NCI-H2107 treated with DMSO at 0.1 percent for 48 hours (cell line): ENCODE measurements around the gene USP16.
"Not testable (repeated sequence)": the region's sequence is repeated elsewhere in the genome, so short reads cannot be mapped to it uniquely, and the experiment has no call there.

ENCODE experiments used
- DNase-seq: peaks from one replicate; lab custom pipeline; 2025; ENCODE audit not compliant: unreplicated experiment; lab: John Stamatoyannopoulos, UW

Gene USP16

DNA sequence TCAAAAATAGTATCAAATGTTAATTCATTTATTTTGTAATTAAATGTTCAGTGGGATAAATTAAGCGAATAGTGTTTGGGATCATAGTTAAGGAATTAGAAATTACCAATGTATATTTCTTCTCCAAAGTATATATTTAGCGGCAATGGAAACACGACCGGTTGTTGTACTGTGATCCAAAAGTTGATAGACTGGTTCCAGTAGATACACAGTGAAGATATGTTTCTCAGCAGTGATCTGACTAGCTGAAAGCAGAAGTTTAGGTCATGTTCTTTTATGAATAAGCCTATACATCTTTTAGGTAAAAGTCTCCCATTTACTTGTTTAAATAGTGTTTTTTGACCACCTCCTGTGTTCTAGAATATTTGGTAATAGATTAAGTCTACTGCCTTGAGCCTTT lies 8.8 kb downstream of the USP16 start:
- no peak for DNase-seq

DNA sequence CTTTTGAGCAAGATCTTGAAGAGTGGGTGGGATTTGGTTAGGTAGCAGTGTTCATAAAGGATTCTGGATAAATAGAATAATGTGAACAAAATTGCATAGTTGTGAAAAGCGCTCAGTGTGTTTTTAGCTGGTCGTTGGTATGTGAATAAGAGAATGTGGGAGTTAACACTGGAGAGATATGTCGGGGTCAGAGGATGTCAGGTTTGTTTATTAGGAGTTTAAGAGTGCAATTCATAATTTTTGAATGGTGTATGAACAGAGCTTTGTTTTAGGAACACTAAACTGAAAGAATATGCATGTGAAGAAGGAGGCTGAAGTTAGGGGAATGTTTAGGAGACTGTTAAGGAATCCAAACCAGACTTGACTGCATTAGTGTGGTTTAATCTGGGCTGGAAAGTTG lies 9.4 kb downstream of the USP16 start:
- DNase-seq: no peak

DNA sequence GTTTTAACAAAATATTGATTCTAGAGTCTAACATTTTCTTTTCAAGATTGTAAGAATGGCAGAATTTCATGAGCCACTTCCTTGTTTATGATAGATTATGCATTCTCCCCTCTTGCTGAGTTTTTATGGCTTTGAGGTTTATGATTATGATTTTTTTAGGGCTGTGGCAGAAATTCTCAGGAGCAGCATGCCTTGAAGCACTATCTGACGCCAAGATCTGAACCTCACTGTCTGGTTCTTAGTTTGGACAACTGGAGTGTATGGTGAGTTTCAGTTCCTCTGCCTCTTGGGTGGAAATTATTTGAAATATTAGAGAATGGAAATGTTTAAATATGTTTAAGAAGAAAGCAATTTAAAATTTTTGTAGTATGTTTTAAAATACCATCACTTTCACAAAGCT lies 10.2 kb downstream of the USP16 start:
- DNase-seq: no peak

DNA sequence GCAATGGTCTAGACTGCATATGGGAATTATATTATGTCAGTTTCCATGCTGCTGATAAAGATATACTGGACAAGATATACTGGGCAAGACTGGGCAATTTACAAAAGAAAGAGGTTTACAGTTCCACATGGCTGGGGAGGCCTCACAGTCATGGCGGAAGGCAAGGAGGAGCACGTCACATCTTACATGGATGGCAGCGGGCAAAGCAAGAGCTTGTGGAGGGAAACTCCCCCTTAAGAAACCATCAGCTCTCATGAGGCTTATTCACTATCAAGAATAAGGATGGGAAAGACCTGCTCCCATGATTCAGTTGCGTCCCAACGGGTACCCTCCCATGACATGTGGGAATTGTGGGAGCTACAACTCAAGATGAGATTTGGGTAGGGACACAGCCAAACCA lies 27.8 kb downstream of the USP16 start:
- no peak for DNase-seq

DNA sequence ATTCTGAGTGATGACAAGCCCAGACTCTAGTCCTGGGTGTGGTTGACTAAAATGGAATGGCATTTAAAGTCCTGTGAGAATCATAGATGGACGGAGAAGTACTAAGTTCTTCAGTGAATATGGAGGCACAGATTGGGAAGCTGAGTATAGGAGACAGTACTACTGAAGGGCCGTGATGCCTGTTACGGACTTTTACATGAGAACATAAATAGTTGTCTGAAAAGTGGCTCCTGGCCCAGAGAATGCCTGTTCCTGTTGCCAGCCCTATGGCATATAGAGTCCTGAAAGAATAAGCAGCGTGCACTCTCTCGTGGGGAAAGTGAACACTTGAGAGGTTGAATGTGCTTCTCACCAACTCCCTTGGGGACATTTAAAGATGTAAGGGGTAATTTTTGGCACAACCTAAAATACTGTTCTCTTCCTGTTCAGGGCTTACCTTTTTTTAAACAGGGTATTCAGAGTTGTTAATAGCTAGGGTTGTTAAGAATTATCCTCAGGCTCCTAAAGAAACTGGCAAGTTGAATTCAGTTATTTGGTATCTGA lies 28.6 kb downstream of the USP16 start:
- DNase-seq: peak; percentile 44

DNA sequence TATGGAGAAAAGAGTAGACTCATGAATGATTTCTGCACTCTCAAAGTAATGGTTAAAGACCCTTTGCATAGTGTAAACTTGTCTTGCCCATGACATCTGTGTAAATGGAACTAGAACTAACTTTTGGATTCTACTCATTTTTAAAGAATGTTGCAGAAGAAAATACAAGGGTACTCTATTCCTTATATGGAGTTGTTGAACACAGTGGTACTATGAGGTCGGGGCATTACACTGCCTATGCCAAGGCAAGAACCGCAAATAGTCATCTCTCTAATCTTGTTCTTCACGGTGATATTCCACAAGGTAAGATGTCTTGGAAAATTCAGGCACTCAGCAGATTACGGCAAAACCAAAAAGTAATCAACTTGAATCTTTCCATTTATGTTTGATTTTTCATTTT lies 29.2 kb downstream of the USP16 start:
- no peak for DNase-seq

DNA sequence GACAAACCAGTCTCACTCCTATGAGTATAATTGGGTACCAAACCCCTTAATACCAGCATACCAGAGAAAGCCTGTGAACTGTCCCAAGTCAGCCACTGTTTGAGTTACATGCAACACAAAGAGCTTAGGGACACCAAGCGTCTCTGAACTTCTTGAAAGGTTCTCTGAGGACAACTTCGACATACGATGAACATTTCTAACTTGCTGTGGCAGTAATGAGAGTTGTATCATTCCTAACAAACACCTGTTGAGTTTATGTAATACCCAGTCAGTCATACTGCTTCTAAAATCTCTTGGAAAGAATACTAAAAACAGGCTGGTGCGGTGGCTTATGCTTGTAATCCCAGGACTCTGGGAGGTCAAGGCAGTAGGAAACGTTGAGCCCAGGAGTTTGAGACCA lies 30.6 kb downstream of the USP16 start:
- no peak for DNase-seq

DNA sequence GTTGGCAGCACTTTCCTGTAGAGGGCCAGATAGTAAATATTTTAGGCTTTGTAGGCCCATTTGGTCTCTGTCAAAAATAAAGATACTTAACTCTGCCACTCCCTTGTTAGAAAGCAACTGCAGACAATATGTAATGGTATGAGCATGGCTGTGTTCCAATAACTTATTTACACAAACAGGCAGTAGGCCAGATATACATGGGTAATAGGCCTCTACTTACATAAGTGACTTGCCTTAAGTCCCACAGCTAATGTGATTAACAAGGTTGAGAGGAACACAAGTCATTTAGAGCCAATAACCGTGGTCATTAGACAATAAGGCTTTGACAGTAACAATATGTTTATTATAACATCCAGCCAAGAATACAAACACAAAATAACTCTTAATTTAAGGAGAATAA lies 31.5 kb downstream of the USP16 start:
- no peak for DNase-seq

DNA sequence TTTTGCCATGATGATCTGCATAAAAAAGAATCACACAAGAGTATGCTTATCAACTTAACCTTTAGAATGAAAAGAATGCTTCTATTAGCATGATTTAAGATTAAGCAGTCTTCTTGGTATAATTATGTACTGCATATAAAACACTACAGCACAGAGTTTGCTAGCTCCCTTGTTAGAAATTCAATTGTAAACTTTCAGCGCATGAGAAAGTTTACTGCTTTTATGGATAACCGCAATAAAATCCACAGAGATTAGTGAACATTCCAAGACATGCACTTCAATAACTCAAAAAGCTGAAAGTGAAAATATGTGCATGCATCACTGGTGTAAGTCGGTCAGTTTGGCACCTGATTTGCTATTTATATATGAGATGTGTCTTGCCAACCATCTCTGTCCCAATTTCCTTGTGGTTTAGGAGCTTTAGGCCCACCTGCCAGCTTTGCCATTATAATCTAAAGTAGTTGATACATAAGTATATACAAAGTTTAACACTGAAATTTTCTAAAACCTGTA lies 32.1 kb downstream of the USP16 start:
- DNase-seq: no peak

DNA sequence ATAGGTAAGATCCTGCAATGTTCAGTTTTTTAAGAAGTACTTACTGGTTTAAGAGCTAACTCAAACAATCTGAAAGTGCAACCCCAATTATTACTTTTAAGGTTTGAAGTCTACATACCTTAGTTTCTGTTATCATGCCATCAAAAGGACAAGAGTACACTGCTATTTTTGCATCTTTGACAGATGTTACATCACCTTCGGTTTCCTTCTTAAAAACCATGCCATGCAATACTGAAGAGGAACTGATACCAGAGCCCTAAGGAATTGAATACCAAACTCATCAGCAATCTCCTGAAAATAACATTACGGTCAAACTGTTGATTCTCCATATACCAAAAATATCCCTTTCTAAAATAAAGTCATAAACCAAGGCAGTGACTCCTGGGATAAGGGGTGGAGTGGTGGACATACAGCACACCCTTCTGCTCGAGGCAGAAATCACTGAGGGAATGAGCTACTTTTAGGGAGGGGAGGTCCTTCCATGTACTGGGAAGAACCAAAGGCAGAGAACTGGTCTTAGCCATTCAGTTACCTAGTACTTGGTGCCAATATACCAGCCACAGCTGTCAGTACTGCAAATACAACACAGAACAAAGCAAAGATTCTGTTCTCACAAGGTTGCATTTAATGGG lies 40.5 kb downstream of the USP16 start:
- no peak for DNase-seq

DNA sequence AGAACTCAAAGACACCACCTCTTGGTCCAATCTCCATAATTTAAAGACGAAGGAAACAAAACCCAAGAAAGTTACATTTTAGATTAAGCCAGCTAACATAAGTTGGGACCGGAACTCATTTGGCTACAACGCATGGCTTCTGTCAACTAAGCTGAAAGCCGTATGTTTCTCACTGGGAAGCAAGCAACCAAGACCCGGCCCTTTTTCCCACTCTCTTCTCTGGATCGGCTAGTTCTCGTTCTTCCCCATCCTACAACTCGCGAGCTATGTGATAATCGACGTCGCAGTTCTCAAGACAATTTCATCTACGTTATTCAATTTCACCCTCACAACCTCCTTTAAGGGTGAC lies 48.4 kb downstream of the USP16 start:
- DNase-seq: peak; percentile 28

DNA sequence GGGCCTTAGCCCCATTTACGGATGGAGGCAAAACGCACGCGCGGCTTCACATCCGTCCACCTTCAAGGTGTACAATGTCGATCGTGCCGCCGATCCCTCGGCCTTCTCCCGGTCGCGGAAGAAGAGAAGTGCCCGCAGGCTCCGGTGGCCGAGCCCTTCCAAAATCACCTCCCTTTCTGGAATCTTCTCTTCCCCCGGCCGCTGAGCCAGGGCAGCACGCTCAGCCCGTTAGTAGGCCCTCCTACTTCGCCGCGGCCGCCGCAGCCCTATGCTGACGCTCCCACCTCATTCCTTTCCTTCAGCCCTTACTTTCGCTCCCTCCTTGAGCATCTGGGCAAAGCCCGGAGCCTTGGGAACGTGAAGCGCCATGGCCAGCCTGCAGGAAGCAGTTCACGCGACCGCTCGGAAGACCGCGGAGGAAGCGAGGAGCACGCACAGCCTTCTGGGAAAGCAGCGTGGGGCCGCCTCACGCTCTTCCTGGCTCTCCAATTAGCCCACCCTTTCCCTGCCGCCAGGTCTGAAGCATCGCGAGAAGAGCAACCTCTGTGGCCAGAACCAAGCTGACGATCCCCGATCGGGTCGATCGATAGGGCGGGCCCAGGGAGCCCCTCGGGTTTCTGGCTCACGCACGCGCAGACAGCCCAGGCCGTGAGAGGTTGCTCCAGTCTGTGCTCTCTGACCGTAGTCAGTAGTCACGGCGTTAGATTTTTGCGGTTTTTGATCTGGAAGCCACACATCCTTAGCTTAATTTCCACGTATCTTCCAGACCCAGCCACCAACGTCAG lies 48.9 kb downstream of the USP16 start, which contains the start of gene CCT8:
Gene CCT8, minus strand, starts transcription at position 427 of the 785 bp plus-strand sequence. Its CDS starts 58 bp downstream, at position 369.
- peak; percentile 99 for DNase-seq

DNA sequence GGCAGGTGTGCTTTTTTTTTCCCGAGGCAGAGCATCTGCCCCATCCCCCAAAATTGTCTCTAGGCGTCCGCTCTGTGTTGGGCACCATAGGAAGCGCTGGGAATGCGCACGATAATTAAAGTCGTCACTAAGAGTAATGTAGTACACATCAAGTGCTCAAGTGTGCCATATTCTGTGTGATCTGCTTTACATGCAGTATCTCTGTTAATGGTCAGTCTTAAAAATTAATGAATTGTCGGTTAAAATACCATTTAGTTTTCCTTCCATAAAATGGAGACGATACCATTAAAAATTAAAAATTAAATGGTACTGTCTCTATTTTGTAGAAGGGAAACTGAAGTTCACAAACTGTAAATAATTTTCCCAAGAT lies 49.5 kb downstream of the USP16 start:
- no peak for DNase-seq

DNA sequence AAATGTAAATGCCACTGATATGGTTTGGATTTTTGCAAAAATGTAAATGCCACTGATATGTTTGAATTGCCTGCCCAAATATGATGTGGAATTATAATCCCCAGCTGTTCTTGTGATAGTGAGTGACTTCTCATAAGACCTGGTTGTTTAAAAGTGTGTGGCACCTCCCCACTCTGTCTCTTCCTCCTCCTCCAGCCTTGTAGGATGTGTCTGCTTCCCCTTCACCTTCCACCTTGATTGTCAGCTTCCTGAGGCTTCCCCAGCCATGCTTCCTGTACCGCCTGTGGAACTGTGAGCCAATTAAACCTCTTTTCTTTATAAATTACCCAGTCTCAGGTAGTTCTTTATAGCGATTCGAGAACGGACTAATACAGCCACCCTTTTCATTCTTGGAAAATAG lies 50.3 kb downstream of the USP16 start:
- DNase-seq: no peak

DNA sequence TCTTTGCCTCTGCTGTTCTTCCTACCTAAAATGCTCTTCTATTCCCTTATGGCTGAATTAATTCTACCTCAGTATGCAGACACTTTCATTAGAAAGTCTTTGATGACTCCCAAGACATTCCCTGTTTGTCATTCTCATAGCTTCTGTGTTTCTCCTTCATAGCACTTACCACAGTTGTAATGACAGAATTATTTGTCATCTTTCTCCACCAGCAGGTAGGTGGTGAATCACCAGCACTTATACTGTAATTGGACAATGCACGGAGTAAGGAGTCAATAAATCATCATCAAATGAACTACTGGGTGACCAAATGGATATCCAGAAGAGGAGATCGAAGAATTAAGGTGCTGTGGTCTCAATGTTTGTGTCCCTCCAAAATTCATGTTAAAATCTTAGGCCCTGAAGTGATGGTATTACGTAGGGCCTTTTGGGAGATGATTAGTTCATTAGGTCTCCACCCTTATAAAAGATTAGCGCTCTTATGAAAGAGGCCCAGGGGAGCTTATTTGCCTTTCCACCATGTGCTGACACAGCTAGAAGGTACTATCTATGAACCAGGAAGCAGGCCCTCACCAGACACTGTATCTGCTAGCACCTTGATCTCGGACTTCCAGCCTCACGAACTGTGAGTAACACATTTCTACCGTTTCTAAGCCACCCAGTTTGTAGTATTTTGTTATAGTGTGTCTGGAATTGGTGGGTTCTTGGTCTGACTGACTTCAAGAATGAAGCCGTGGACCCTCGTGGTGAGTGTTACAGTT lies 51.4 kb downstream of the USP16 start:
- no peak for DNase-seq

DNA sequence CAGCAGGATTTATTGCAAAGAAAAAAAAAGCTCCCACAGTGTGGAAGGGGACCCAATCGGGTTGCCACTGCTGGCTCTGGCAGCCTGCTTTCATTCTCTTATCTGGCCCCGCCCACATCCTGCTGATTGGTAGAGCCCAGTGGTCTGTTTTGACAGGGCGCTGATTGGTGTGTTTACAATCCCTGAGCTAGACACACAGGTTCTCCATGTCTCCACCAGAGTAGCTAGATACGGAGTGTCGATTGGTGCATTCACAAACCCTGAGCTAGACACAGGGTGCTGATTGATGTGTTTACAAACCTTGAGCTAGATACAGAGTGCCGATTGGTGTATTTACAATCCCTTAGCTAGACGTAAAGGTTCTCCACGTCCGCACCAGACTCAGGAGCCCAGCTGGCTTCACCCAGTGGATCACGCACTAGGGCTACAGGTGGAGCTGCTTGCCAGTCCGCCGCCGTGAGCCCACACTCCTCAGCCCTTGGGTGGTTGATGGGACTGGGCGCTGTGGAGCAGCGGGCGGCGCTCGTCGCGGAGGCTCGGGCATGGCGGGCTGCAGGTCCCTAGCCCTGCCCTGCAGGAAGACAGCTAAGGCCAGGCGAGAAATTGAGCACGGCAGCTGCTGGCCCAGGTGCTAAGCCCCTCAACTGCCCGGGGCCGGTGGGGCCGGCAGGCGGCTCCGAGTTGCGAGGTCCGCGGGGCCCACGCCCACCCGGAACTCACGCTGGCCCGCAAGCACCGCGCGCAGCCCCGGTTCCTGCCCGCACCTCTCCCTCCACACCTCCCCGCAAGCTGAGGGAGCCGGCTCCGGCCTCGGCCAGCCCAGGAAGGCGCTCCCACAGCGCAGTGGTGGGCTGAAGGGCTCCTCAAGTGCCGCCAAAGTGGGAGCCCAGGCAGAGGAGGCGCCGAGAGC lies 52.5 kb downstream of the USP16 start:
- DNase-seq: not testable (repeated sequence)

DNA sequence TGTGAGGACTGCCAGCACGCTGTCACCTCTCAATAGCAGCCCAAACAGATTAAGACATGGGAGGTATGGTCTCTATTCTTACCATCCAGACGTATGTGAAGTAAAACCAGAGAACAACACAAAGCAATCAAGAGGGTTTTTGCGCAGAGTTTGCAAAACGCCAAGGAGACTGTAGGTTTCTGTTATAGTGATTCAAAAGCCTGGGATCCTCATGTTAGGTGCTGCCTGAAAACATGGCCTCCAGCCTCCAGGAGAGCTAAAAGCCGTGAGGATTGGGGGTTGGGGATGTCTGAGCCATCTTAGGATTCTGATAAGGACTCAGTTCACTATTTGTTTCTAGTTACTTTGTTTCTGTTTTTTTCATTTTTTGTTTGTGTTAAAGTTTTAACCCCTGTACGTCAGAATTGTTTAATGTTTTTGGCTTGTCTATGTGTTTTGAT lies 53.2 kb downstream of the USP16 start:
- DNase-seq: no peak

DNA sequence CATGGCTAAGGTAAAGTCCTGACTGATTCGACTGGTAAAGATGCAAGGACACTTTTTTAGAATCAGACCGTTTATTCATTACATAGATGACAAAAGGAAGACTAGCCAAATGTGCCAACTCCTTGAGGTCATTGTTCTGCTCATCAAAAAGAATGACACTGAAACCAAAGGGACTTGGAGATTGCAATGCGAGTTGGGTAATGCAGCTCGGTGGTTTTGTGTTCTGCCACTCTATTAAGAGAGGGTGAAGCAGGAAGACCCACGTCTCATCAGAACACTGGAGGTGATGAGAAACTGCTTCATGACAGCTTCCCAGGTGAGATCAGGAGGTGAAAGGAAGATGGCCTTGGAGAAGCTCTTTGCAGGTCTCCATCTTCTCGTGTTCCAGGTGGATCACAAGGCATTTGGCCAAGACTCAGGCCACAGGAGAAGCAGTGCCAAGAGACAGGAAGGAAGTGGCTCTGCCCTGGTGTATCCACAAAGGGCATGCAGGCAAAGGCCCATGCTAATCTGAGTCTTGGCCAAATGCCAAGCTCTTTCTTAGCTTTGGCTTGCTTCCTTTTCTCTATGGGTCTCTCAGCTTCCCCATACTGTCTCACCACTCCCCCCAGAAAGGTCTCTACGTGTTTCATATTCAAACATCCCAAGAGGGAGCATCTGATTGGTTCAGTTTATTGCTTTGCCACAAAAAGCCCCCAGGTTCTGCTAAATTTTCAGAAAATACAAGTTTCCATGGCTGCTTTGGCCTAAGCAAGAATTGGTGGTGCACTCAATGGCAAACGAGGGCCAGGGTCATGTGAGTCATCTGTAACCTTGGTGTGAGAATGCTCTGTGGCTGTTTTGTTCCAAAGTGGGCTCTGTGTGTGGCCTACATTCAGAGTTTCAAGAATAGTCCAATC lies 54.6 kb downstream of the USP16 start:
- DNase-seq: no peak

DNA sequence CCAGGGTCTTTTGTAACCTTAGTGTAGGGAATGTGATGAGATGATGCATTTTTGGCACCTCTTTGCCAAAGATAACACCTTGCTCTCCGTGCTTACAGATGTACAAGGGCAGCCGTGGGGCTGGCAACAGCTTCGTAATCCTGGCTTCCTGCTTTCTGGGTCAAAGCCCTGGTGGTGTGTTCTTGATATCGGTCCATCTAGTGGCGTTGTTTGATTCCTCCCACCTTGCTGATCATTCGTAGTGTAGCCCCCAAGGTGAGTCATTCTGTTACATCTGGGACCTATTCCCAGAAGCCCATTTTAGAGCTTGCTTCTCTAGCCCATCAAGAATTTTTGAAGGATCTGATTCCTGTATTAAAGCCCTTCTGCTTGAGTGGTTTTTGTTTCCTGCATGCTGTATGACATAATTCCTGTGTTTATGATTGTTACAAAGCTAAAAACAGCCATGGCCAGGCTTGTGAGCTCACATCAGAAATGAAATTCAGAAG lies 56.0 kb downstream of the USP16 start:
- DNase-seq: no peak
